GM23248 (cell line): Measurements from ENCODE around the gene PET100. TPM values are rescaled to one million over a fixed set of nuclear protein-coding genes. Genes with fewer than 3 reads are reported as not detected.

Experiments used
- DNase-seq: peaks from one replicate; pipeline ENCODE4 v3.0.0-alpha.2; 2015
- H2AFZ ChIP-seq: fragments of 200-600 bp; sonication (generic); 2 replicates; pipeline ENCODE4 v1.6.1; 2016; ENCODE audit warnings: antibody characterized with exemption
- H3F3A ChIP-seq: fragments of 200-600 bp; sonication (generic); 2 replicates; pipeline ENCODE4 v1.6.1; 2016; ENCODE audit warnings: mild to moderate bottlenecking, antibody characterized with exemption, mixed run types; ENCODE audit not compliant: insufficient read depth
- H3K27ac ChIP-seq: fragments of 200-600 bp; sonication (generic); 2 replicates; pipeline ENCODE4 v1.5.1; 2016; ENCODE audit warnings: mild to moderate bottlenecking
- H3K27me3 ChIP-seq: fragments of 200-600 bp; sonication (generic); replicated peaks from 2 replicates; pipeline ENCODE4 v1.6.1; 2016; ENCODE audit warnings: mild to moderate bottlenecking; ENCODE audit not compliant: insufficient read depth
- H3K36me3 ChIP-seq: fragments of 200-600 bp; sonication (generic); 2 replicates; pipeline ENCODE4 v1.6.1; 2016; ENCODE audit warnings: low read depth, mild to moderate bottlenecking
- H3K4me1 ChIP-seq: fragments of 200-600 bp; sonication (generic); 2 replicates; pipeline ENCODE4 v1.6.1; 2016; ENCODE audit warnings: mild to moderate bottlenecking; ENCODE audit not compliant: insufficient read depth
- H3K4me2 ChIP-seq: fragments of 200-600 bp; sonication (generic); one replicate; pipeline ENCODE4 v1.6.1; 2016; ENCODE audit warnings: mild to moderate bottlenecking; ENCODE audit not compliant: unreplicated experiment
- H3K4me3 ChIP-seq: fragments of 200-600 bp; sonication (generic); 2 replicates; pipeline ENCODE4 v1.5.1; 2016; ENCODE audit warnings: mild to moderate bottlenecking
- H3K79me2 ChIP-seq: fragments of 200-600 bp; sonication (generic); 2 replicates; pipeline ENCODE4 v1.6.1; 2016; ENCODE audit warnings: mild to moderate bottlenecking; ENCODE audit not compliant: insufficient read depth
- H3K9ac ChIP-seq: fragments of 200-600 bp; sonication (generic); 2 replicates; pipeline ENCODE4 v1.6.1; 2016; ENCODE audit warnings: mild to moderate bottlenecking
- H3K9me2 ChIP-seq: fragments of 200-600 bp; sonication (generic); 2 replicates; pipeline ENCODE4 v1.6.1; 2016; ENCODE audit warnings: mixed run types, mild to moderate bottlenecking, moderate library complexity; ENCODE audit not compliant: insufficient read depth
- H3K9me3 ChIP-seq: fragments of 200-600 bp; sonication (generic); one replicate; pipeline ENCODE4 v1.6.1; 2017; ENCODE audit warnings: low read depth
- H4K20me1 ChIP-seq: fragments of 200-600 bp; sonication (generic); 2 replicates; pipeline ENCODE4 v1.6.0; 2016; ENCODE audit not compliant: insufficient read depth
- EZH2 ChIP-seq: fragments of 200-600 bp; sonication (generic); IDR thresholded peaks from 2 replicates; pipeline ENCODE4 v1.6.1; 2018; ENCODE audit warnings: antibody characterized with exemption, mild to moderate bottlenecking; ENCODE audit not compliant: insufficient read depth, poor library complexity, severe bottlenecking
- EZH2phosphoT487 ChIP-seq: fragments of 200-600 bp; sonication (generic); IDR thresholded peaks from 2 replicates; pipeline ENCODE4 v1.6.1; 2018; ENCODE audit warnings: antibody characterized with exemption, moderate library complexity, mild to moderate bottlenecking, low read depth; ENCODE audit not compliant: insufficient read depth
- WGBS, 2 experiments: methylation state at CpG; one replicate each; pipeline ENCODE4 v1.1.6; 2015 to 2017; ENCODE audit warnings: low lambda C conversion rate in 2 of 2, low coverage in 1 of 2; ENCODE audit errors: missing lambda C conversion rate in 2 of 2; 5-methylcytosine and 5-hydroxymethylcytosine counted together
- in situ Hi-C: fragments of 300-500 bp; cut with MboI; formaldehyde crosslinking; loops from 2 replicates; pipeline ENCODE4 v1.15.0; 2020
- microRNA-seq: library from miRNA; unstranded; fragments of <30 nt; microRNA quantifications from one replicate; pipeline ENCODE4, GENCODE V29; 2016; ENCODE audit warnings: borderline number of aligned reads
- polyA plus RNA-seq: library from polyadenylated mRNA; unstranded; fragments of >200 nt; fragmentation: Nextera tagmentation; extraction: Ambion mirVana; gene quantifications from 2 replicates; pipeline ENCODE4 v1.2.1, GENCODE V29; 2016
- small RNA-seq: library from RNA; depleted of rRNA; stranded (forward); fragments of <200 nt; gene quantifications from one replicate; pipeline ENCODE3, GENCODE V24; 2014; ENCODE audit warnings: low read depth, low replicate concordance
- total RNA-seq: library from RNA; depleted of rRNA; stranded (reverse); fragments of >200 nt; shearing (Covaris generic); gene quantifications from 2 replicates; pipeline ENCODE4 v1.2.3, GENCODE V29; 2014; rRNA removed

Gene PET100
- total and polyA plus RNA-seq, 2 experiments from 2014 or later, result 13.5 to 199 TPM

DNA sequence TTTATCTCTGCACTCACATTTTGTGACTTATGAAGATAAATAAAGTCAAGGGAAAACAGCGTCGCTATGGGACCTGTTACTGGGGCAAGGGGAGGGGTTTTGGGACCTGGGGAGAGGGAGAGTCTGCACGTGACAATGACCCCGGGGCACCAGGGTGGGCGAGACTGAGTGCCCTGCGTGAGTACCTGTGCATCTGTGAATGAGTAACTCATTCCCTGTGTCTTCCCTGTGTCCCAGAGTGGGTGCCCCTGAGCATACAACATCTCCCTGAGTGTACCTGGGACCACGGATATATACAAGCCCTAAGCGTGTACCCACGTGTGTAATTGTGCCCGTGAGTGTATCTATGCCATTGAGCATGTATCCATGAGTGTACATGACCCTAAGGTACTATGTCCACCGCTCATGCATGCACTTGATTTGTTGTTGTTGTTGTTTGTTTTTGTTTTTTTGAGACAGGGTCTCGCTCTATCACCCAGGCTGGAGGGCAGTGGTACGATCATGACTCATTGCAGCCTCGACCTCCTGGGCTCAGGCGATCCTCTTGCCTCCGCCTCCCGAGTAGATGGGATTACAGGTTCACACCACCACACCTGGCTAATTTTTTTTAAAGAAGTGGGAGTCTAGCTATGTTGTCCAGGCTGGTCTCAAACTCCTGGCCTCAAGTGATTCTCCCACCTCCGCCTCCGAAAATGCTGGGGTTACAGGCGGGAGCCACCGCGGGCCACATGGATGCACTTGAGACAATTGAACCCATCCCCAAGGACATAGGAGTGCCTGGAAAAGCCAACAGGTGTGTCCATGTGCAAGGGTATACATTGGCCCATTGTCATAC, 50.4 kb downstream of the PET100 start:
- 42 to 47% methylated on average over 21 to 22 of the region's 22 CpGs for WGBS, 2 experiments
- H3K4me3 ChIP-seq, result peak overlapping the region; percentile 83
- H3K79me2 ChIP-seq, result peaks cover 18% of the 10 kb centered on the region
- H3K27ac ChIP-seq, result no peak overlapping the region
- DNase-seq, result no peak
- peak overlapping the region; percentile 99 for H3K4me2 ChIP-seq
- H2AFZ ChIP-seq, result peak overlapping the region; percentile 93
- peak overlapping the region; percentile 36; the same call in 1 of the 2 replicates for H3K9ac ChIP-seq
- H3K27me3 ChIP-seq, result peaks cover 11% of the 10 kb centered on the region; the same call in 1 of the 2 replicates
- no peaks in the 10 kb centered on the region for H3F3A ChIP-seq
- H3K9me3 ChIP-seq, result no peaks in the 10 kb centered on the region
- H4K20me1 ChIP-seq, result no peaks in the 10 kb centered on the region
- H3K36me3 ChIP-seq, result 0 out of 2 replicates have a peak, but pooled peaks cover 3% of the 10 kb centered on the region
- TF ChIP-seq EZH2, result no peak
- no peak for TF ChIP-seq EZH2phosphoT487
- H3K9me2 ChIP-seq, result no peaks in the 10 kb centered on the region
- no peaks in the 10 kb centered on the region for H3K4me1 ChIP-seq
- in situ Hi-C loops, result loop anchor here (10.0 kb wide), 1 partner anchor 115 kb away; no protein-coding TSS in a partner anchor

DNA sequence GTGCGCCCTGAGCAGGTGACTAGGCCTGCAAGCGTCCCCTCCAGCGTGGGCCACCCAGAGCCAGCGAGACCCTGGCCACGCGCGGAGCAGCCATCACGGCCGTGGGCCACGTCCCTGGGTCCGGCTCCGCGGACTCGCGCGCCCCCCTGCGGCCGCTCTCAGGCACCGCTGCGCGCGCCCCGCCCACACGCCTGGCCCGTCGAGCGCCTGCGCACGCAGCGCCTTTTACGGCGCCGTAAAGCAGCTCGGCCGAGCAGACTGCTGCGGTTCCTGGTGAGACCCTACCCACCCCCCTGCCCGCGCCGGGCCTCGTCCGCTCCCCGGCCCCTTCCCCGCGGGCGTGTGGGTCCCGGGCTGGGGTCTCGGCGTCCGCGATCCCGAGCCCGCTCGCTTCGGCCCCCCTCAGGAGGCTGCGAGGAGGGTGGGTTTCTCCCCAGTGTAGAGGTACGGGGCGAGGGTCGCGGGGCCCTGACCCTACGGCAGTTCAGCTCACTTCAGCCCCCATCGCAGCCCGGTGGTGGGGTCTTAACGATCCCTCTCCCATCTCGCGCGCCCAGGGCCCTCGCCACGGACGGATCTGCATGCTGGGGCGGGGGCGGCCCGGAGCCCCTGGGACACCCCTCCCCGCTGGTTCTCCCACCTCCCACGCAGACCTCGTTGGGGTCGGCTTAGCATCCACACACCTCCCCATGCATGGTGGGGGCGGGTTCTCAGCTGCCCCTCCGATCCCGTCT, 51.2 kb downstream of the PET100 start, which contains the start of gene TRAPPC5:
TSS of gene TRAPPC5 (plus strand) at position 228 of the 734 bp plus-strand sequence. CDS start 1,421 bp downstream, outside the sequence.
- in situ Hi-C loops, result no loop called here

More for the DNA sequence above, 51.2 kb downstream of the PET100 start, which contains the start of gene TRAPPC5:
- Histone ChIP-seq H3F3A (no peaks in the 10 kb centered on the region), H4K20me1 (no peaks in the 10 kb centered on the region), H3K9me2 (no peaks in the 10 kb centered on the region), H3K4me1 (no peaks in the 10 kb centered on the region), H3K9ac (peak within 1 kb of the TSS; percentile 90), H3K9me3 (no peaks in the 10 kb centered on the region), H3K27ac (peak within 1 kb of the TSS; percentile 7; the same call in 1 of the 2 replicates), H3K4me3 (peak within 1 kb of the TSS; percentile 83), H2AFZ (peak within 1 kb of the TSS; percentile 93), H3K79me2 (peaks cover 18% of the 10 kb centered on the region), H3K4me2 (peak within 1 kb of the TSS; percentile 99), H3K36me3 (0 out of 2 replicates have a peak, but pooled peaks cover 3% of the 10 kb centered on the region), H3K27me3 (peaks cover 10% of the 10 kb centered on the region; the same call in 1 of the 2 replicates)
- DNase-seq, result peak; percentile 93
- WGBS, 2 experiments, result 0 to 2% methylated on average over 34 to 60 of the region's 79 CpGs
- TF ChIP-seq EZH2phosphoT487, result no peak
- no peak for TF ChIP-seq EZH2

Small RNA genes within 50 kb of the gene (microRNA-seq; reads per million reads assigned to microRNA genes)
- not detected for gene MIR6792

Small RNA genes within 50 kb of the gene (small RNA-seq; reads per million reads assigned to genes)
- not detected for gene MIR6792

Other genes starting within 250 kb of the PET100 start
- gene PEX11G, start 140.8 kb upstream of the PET100 start, total RNA-seq, result 4.0 and 5.2 TPM in 2 replicates
- 6.0 and 6.2 TPM in 2 replicates for gene PEX11G, start 140.8 kb upstream of the PET100 start, polyA plus RNA-seq
- gene ZNF358, start 113.7 kb upstream of the PET100 start, total RNA-seq, result 51.1 and 56.3 TPM in 2 replicates
- 11.4 and 12.0 TPM in 2 replicates for gene ZNF358, start 113.7 kb upstream of the PET100 start, polyA plus RNA-seq
- 4.9 and 5.9 TPM in 2 replicates for gene MCOLN1, start 107.2 kb upstream of the PET100 start, total RNA-seq
- 28.6 TPM in 2 replicates for gene MCOLN1, start 107.2 kb upstream of the PET100 start, polyA plus RNA-seq
- gene PNPLA6, start 94.1 kb upstream of the PET100 start, total RNA-seq, result 86.6 and 116 TPM in 2 replicates
- 65.0 and 67.2 TPM in 2 replicates for gene PNPLA6, start 94.1 kb upstream of the PET100 start, polyA plus RNA-seq
- gene CAMSAP3, start 33.9 kb upstream of the PET100 start, total RNA-seq, result not detected in 2 replicates
- not detected in 2 replicates for gene CAMSAP3, start 33.9 kb upstream of the PET100 start, polyA plus RNA-seq
- gene XAB2, start 248 bp upstream of the PET100 start, total RNA-seq, result 30.7 and 33.0 TPM in 2 replicates
- gene XAB2, start 248 bp upstream of the PET100 start, polyA plus RNA-seq, result 12.2 and 12.5 TPM in 2 replicates
- gene PCP2, start 3.9 kb downstream of the PET100 start, total RNA-seq, result not detected in 2 replicates
- not detected in 2 replicates for gene PCP2, start 3.9 kb downstream of the PET100 start, polyA plus RNA-seq
- 1.8 TPM in 1 of 2 replicates, not detected in the other for gene STXBP2, start 7.3 kb downstream of the PET100 start, total RNA-seq
- 1.4 and 2.0 TPM in 2 replicates for gene STXBP2, start 7.3 kb downstream of the PET100 start, polyA plus RNA-seq
- gene RETN, start 39.3 kb downstream of the PET100 start, total RNA-seq, result not detected in 2 replicates
- not detected in 2 replicates for gene RETN, start 39.3 kb downstream of the PET100 start, polyA plus RNA-seq
- gene MCEMP1, start 47.3 kb downstream of the PET100 start, total RNA-seq, result not detected in 2 replicates
- not detected in 2 replicates for gene MCEMP1, start 47.3 kb downstream of the PET100 start, polyA plus RNA-seq
- gene TRAPPC5, start 51.0 kb downstream of the PET100 start, total RNA-seq, result 68.1 and 134 TPM in 2 replicates
- 203 and 207 TPM in 2 replicates for gene TRAPPC5, start 51.0 kb downstream of the PET100 start, polyA plus RNA-seq
- not detected in 2 replicates for gene FCER2, start 72.3 kb downstream of the PET100 start, total RNA-seq
- 0.33 TPM in 1 of 2 replicates, not detected in the other for gene FCER2, start 72.3 kb downstream of the PET100 start, polyA plus RNA-seq
- gene CLEC4G, start 102.3 kb downstream of the PET100 start, total RNA-seq, result not detected in 2 replicates
- not detected in 2 replicates for gene CLEC4G, start 102.3 kb downstream of the PET100 start, polyA plus RNA-seq
- not detected in 2 replicates for gene CD209, start 117.7 kb downstream of the PET100 start, total RNA-seq
- not detected in 2 replicates for gene CD209, start 117.7 kb downstream of the PET100 start, polyA plus RNA-seq
- gene CLEC4M, start 133.4 kb downstream of the PET100 start, total RNA-seq, result not detected in 2 replicates
- gene CLEC4M, start 133.4 kb downstream of the PET100 start, polyA plus RNA-seq, result not detected in 2 replicates
- gene EVI5L, start 200.4 kb downstream of the PET100 start, total RNA-seq, result 24.3 and 26.8 TPM in 2 replicates
- gene EVI5L, start 200.4 kb downstream of the PET100 start, polyA plus RNA-seq, result 6.9 and 8.4 TPM in 2 replicates
- gene PRR36, start 244.6 kb downstream of the PET100 start, total RNA-seq, result not detected in 2 replicates
- gene PRR36, start 244.6 kb downstream of the PET100 start, polyA plus RNA-seq, result 0.10 TPM in 1 of 2 replicates, not detected in the other